GM11168 (cell line): ENCODE data around the gene CNPPD1.

ENCODE experiments used
- in situ Hi-C: fragments of 300-500 bp; cut with MboI; formaldehyde crosslinking; loops from one replicate; pipeline ENCODE4 v1.12.0; 2022; ENCODE audit warnings: low sequenced_read_pairs; ENCODE audit not compliant: unreplicated experiment

CNPPD1 gene

GRCh38 chr2:219165058-219165911 lies 11.4 kb downstream of the CNPPD1 start:
- in situ Hi-C loops = no loop called here

- in situ Hi-C loops = no loop called here
Observed at GRCh38 chr2:219163156-219163555, 13.6 kb downstream of the CNPPD1 start.

GRCh38 chr2:219161097-219161496 lies 15.6 kb downstream of the CNPPD1 start:
- in situ Hi-C loops = no loop called here

GRCh38 chr2:219160186-219161017 lies 16.3 kb downstream of the CNPPD1 start, which contains the start of gene NHEJ1:
TSS of gene NHEJ1 (minus strand) at chr2:219160815. CDS start at chr2:219158362, 2,453 bp downstream.
- in situ Hi-C loops = no loop called here

- in situ Hi-C loops = no loop called here
Observed at GRCh38 chr2:219159771-219160185, 16.9 kb downstream of the CNPPD1 start.

GRCh38 chr2:219158586-219158985 lies 18.1 kb downstream of the CNPPD1 start:
- in situ Hi-C loops = no loop called here

GRCh38 chr2:219158025-219158424 lies 18.7 kb downstream of the CNPPD1 start:
- in situ Hi-C loops = no loop called here

- in situ Hi-C loops = no loop called here
Observed at GRCh38 chr2:219157396-219157795, 19.3 kb downstream of the CNPPD1 start.

GRCh38 chr2:219155054-219155644 lies 21.6 kb downstream of the CNPPD1 start:
- in situ Hi-C loops = no loop called here

GRCh38 chr2:219149667-219150066 lies 27.1 kb downstream of the CNPPD1 start:
- in situ Hi-C loops = loop anchor here (5.0 kb wide), 1 partner anchor 92 kb away; no protein-coding TSS in a partner anchor

- in situ Hi-C loops = no loop called here
Observed at GRCh38 chr2:219142329-219142728, 34.4 kb downstream of the CNPPD1 start.

- in situ Hi-C loops = no loop called here
Observed at GRCh38 chr2:219140722-219141121, 36.0 kb downstream of the CNPPD1 start.

- in situ Hi-C loops = no loop called here
Observed at GRCh38 chr2:219133976-219134375, 42.7 kb downstream of the CNPPD1 start.

GRCh38 chr2:219131744-219132143 lies 45.0 kb downstream of the CNPPD1 start:
- in situ Hi-C loops = no loop called here

GRCh38 chr2:219131327-219131726 lies 45.4 kb downstream of the CNPPD1 start:
- in situ Hi-C loops = no loop called here

- in situ Hi-C loops = no loop called here
Observed at GRCh38 chr2:219129589-219129988, 47.1 kb downstream of the CNPPD1 start.

- in situ Hi-C loops = no loop called here
Observed at GRCh38 chr2:219128396-219128795, 48.3 kb downstream of the CNPPD1 start.

GRCh38 chr2:219127037-219127635 lies 49.6 kb downstream of the CNPPD1 start:
- in situ Hi-C loops = no loop called here

- in situ Hi-C loops = no loop called here
Observed at GRCh38 chr2:219126555-219126954, 50.2 kb downstream of the CNPPD1 start.

GRCh38 chr2:219125886-219126270 lies 50.8 kb downstream of the CNPPD1 start:
- in situ Hi-C loops = no loop called here
